Neural progenitor cell (in vitro differentiated cells): ENCODE data around the gene FARSA. TPM values are rescaled to one million over a fixed set of nuclear protein-coding genes. Genes with fewer than 3 reads are reported as not detected.
A peak's percentile ranks its signal among the peaks of the same experiment; 100 is the strongest.
"Not testable (repeated sequence)": the region's sequence is repeated elsewhere in the genome, so short reads cannot be mapped to it uniquely, and the experiment has no call there.

ENCODE experiments used
- DNase-seq: peaks from one replicate; pipeline ENCODE4 v3.0.0-alpha.2; 2016; ENCODE audit warnings: low spot score
- H2AFZ ChIP-seq: fragments of 200-600 bp; sonication (generic); replicated peaks from 2 replicates; pipeline ENCODE4 v1.6.1; 2016; ENCODE audit warnings: antibody characterized with exemption
- H3F3A ChIP-seq: fragments of 200-600 bp; sonication (generic); 2 replicates; pipeline ENCODE4 v1.6.1; 2016; ENCODE audit warnings: antibody characterized with exemption, low read depth
- H3K27ac ChIP-seq: fragments of 200-600 bp; sonication (generic); 2 replicates; pipeline ENCODE4 v1.5.1; 2016; ENCODE audit warnings: mild to moderate bottlenecking
- H3K27me3 ChIP-seq: fragments of 200-600 bp; sonication (generic); 2 replicates; pipeline ENCODE4 v1.6.1; 2016; ENCODE audit warnings: mild to moderate bottlenecking, moderate library complexity
- H3K36me3 ChIP-seq: fragments of 200-600 bp; sonication (generic); 2 replicates; pipeline ENCODE4 v1.5.1; 2016
- H3K4me1 ChIP-seq: fragments of 200-600 bp; sonication (generic); 2 replicates; pipeline ENCODE4 v1.6.1; 2016; ENCODE audit warnings: mixed run types
- H3K4me2 ChIP-seq: fragments of 200-600 bp; sonication (generic); 2 replicates; pipeline ENCODE4 v1.6.1; 2016
- H3K4me3 ChIP-seq: fragments of 200-600 bp; sonication (generic); 2 replicates; pipeline ENCODE4 v1.5.1; 2016
- H3K79me2 ChIP-seq: fragments of 200-600 bp; sonication (generic); 2 replicates; pipeline ENCODE4 v1.6.1; 2016; ENCODE audit warnings: low read depth
- H3K9ac ChIP-seq: fragments of 200-600 bp; sonication (generic); 2 replicates; pipeline ENCODE4 v1.6.1; 2016
- H3K9me3 ChIP-seq: fragments of 200-600 bp; sonication (generic); 2 replicates; pipeline ENCODE4 v1.5.1; 2016; ENCODE audit warnings: low read depth
- H4K20me1 ChIP-seq: fragments of 200-600 bp; sonication (generic); 2 replicates; pipeline ENCODE4 v1.6.1; 2016; ENCODE audit warnings: low read depth
- H3K27ac Mint-ChIP-seq: 3 replicates; pipeline ENCODE4 v1.8.0; 2021; ENCODE audit warnings: mixed read lengths
- H3K27me3 Mint-ChIP-seq: 2 replicates; pipeline ENCODE4 v1.8.0; 2022; ENCODE audit warnings: low read depth, mild to moderate bottlenecking, inconsistent platforms, moderate library complexity, mixed read lengths; ENCODE audit not compliant: insufficient read depth
- H3K36me3 Mint-ChIP-seq: 3 replicates; pipeline ENCODE4 v1.8.0; 2021; ENCODE audit warnings: mixed read lengths
- H3K4me1 Mint-ChIP-seq: 3 replicates; pipeline ENCODE4 v1.8.0; 2021; ENCODE audit warnings: mixed read lengths
- H3K4me3 Mint-ChIP-seq: 3 replicates; pipeline ENCODE4 v1.8.0; 2021; ENCODE audit warnings: mild to moderate bottlenecking, moderate library complexity, mixed read lengths
- H3K9me3 Mint-ChIP-seq: 3 replicates; pipeline ENCODE4 v1.8.0; 2020; ENCODE audit warnings: mixed read lengths
- CTCF ChIP-seq: fragments of 200-600 bp; sonication (generic); IDR thresholded peaks from 2 replicates; pipeline ENCODE4 v1.5.1; 2017; ENCODE audit warnings: antibody characterized with exemption, mild to moderate bottlenecking
- EZH2 ChIP-seq: fragments of 200-600 bp; sonication (generic); IDR thresholded peaks from 2 replicates; pipeline ENCODE4 v1.6.1; 2017; ENCODE audit warnings: antibody characterized with exemption, mild to moderate bottlenecking, moderate library complexity
- EZH2phosphoT487 ChIP-seq: fragments of 200-600 bp; sonication (generic); IDR thresholded peaks from 2 replicates; pipeline ENCODE4 v1.6.1; 2017; ENCODE audit warnings: antibody characterized with exemption
- total RNA-seq: library from RNA; depleted of rRNA; stranded (reverse); fragments of >200 nt; gene quantifications from 2 replicates; pipeline ENCODE4 v1.2.3, GENCODE V29; 2015; ENCODE audit warnings: low replicate concordance

Gene FARSA
- total RNA-seq, 1 donor from 2014 or later = 21.4 TPM

- no peaks in the 10 kb centered on the region for H3K9me3 ChIP-seq
- H3K9ac ChIP-seq = no peak overlapping the region
- H3K4me2 ChIP-seq = no peak overlapping the region
- no peaks in the 10 kb centered on the region for H3K27me3 ChIP-seq
- TF ChIP-seq CTCF (no peak), EZH2 (no peak), EZH2phosphoT487 (no peak)
- peaks cover 16% of the 10 kb centered on the region for H3K4me1 Mint-ChIP-seq
- DNase-seq = no peak
- peaks cover 8% of the 10 kb centered on the region for H3K27me3 Mint-ChIP-seq
- H3K4me1 ChIP-seq = no peaks in the 10 kb centered on the region
- no peaks in the 10 kb centered on the region for H3K9me3 Mint-ChIP-seq
- H3K27ac Mint-ChIP-seq = no peak overlapping the region
- peaks cover 14% of the 10 kb centered on the region for H3K36me3 Mint-ChIP-seq
- H3F3A ChIP-seq = peaks cover 59% of the 10 kb centered on the region
- H3K36me3 ChIP-seq = no peaks in the 10 kb centered on the region
- no peak overlapping the region for H3K27ac ChIP-seq
- no peak overlapping the region for H3K4me3 Mint-ChIP-seq
- H4K20me1 ChIP-seq = peaks cover 15% of the 10 kb centered on the region
- no peak overlapping the region for H3K4me3 ChIP-seq
- H3K79me2 ChIP-seq = peaks cover 34% of the 10 kb centered on the region
- H2AFZ ChIP-seq = no peak overlapping the region
Observed at GRCh38 chr19:12953799-12954611, 20.5 kb upstream of the FARSA start.

- Histone ChIP-seq H4K20me1 (peaks cover 15% of the 10 kb centered on the region), H3K4me2 (no peak overlapping the region), H3K9ac (no peak overlapping the region), H3K79me2 (peaks cover 36% of the 10 kb centered on the region), H3K4me1 (no peaks in the 10 kb centered on the region), H3K9me3 (no peaks in the 10 kb centered on the region), H3K27me3 (no peaks in the 10 kb centered on the region), H3K36me3 (no peaks in the 10 kb centered on the region), H3K4me3 (no peak overlapping the region), H3K27ac (no peak overlapping the region), H2AFZ (no peak overlapping the region), H3F3A (peaks cover 57% of the 10 kb centered on the region)
- no peak overlapping the region for H3K27ac Mint-ChIP-seq
- H3K36me3 Mint-ChIP-seq = peaks cover 18% of the 10 kb centered on the region
- no peak for TF ChIP-seq CTCF
- TF ChIP-seq EZH2 = no peak
- no peak for TF ChIP-seq EZH2phosphoT487
- H3K4me1 Mint-ChIP-seq = peaks cover 16% of the 10 kb centered on the region
- H3K9me3 Mint-ChIP-seq = no peaks in the 10 kb centered on the region
- no peak overlapping the region for H3K4me3 Mint-ChIP-seq
- no peak for DNase-seq
- H3K27me3 Mint-ChIP-seq = peaks cover 4% of the 10 kb centered on the region
Observed at GRCh38 chr19:12953138-12953798, 19.8 kb upstream of the FARSA start.

GRCh38 chr19:12952488-12953137 is 19.1 kb upstream of the FARSA start:
- no peak for DNase-seq
- no peak overlapping the region for H3K27ac ChIP-seq
- peaks cover 17% of the 10 kb centered on the region for H4K20me1 ChIP-seq
- no peak overlapping the region for H3K4me3 ChIP-seq
- H3K4me1 ChIP-seq = no peaks in the 10 kb centered on the region
- no peak overlapping the region for H2AFZ ChIP-seq
- H3K36me3 ChIP-seq = no peaks in the 10 kb centered on the region
- no peaks in the 10 kb centered on the region for H3K9me3 Mint-ChIP-seq
- no peak overlapping the region for H3K9ac ChIP-seq
- peaks cover 23% of the 10 kb centered on the region for H3K36me3 Mint-ChIP-seq
- peaks cover 4% of the 10 kb centered on the region for H3K27me3 Mint-ChIP-seq
- no peaks in the 10 kb centered on the region for H3K27me3 ChIP-seq
- H3K9me3 ChIP-seq = no peaks in the 10 kb centered on the region
- no peak overlapping the region for H3K27ac Mint-ChIP-seq
- H3K79me2 ChIP-seq = peaks cover 39% of the 10 kb centered on the region
- H3K4me3 Mint-ChIP-seq = no peak overlapping the region
- peaks cover 16% of the 10 kb centered on the region for H3K4me1 Mint-ChIP-seq
- no peak for TF ChIP-seq EZH2
- TF ChIP-seq CTCF = no peak
- TF ChIP-seq EZH2phosphoT487 = no peak
- H3K4me2 ChIP-seq = no peak overlapping the region
- H3F3A ChIP-seq = peaks cover 57% of the 10 kb centered on the region

GRCh38 chr19:12952050-12952449 is 18.5 kb upstream of the FARSA start:
- not testable (repeated sequence) for H3K27ac Mint-ChIP-seq, H3K27me3 ChIP-seq, DNase-seq, H3K9ac ChIP-seq, H2AFZ ChIP-seq, H3K9me3 ChIP-seq, H3K4me3 ChIP-seq, H3K4me1 ChIP-seq, H3K9me3 Mint-ChIP-seq, H3K4me2 ChIP-seq, H3K36me3 ChIP-seq, H3K27ac ChIP-seq, H3K27me3 Mint-ChIP-seq
- Mint-ChIP-seq H3K36me3 (peaks cover 24% of the 10 kb centered on the region), H3K4me1 (peaks cover 16% of the 10 kb centered on the region), H3K4me3 (peak overlapping the region; percentile 65)
- peaks cover 39% of the 10 kb centered on the region for H3K79me2 ChIP-seq
- peaks cover 52% of the 10 kb centered on the region for H3F3A ChIP-seq
- H4K20me1 ChIP-seq = peaks cover 23% of the 10 kb centered on the region
